HEK293 (cell line): ENCODE data around the gene ZCCHC3.

Experiments used
- BCL11B ChIP-seq: fragments of 450-650 bp; formaldehyde crosslinking; IDR thresholded peaks from 2 replicates; pipeline ENCODE4 v1.5.1; 2016; ENCODE audit warnings: low read depth, missing biosample characterization, missing genetic modification characterization
- GFI1B ChIP-seq: fragments of 450-650 bp; formaldehyde crosslinking; IDR thresholded peaks from 2 replicates; pipeline ENCODE4 v1.5.1; 2016; ENCODE audit warnings: missing biosample characterization, missing genetic modification characterization
- KLF7 ChIP-seq: fragments of 450-650 bp; formaldehyde crosslinking; IDR thresholded peaks from 2 replicates; pipeline ENCODE4 v1.5.1; 2016; ENCODE audit warnings: missing biosample characterization, missing genetic modification characterization, borderline replicate concordance
- KLF8 ChIP-seq: fragments of 450-650 bp; formaldehyde crosslinking; IDR thresholded peaks from 2 replicates; pipeline ENCODE4 v1.5.1; 2016; ENCODE audit warnings: missing biosample characterization, missing genetic modification characterization
- PRDM4 ChIP-seq: fragments of 450-650 bp; formaldehyde crosslinking; IDR thresholded peaks from 2 replicates; pipeline ENCODE4 v1.5.1; 2017; ENCODE audit warnings: missing biosample characterization, missing genetic modification characterization
- RBAK ChIP-seq: fragments of 450-650 bp; formaldehyde crosslinking; IDR thresholded peaks from 2 replicates; pipeline ENCODE4 v1.5.1; 2016; ENCODE audit warnings: missing biosample characterization, missing genetic modification characterization
- SALL2 ChIP-seq: fragments of 450-650 bp; formaldehyde crosslinking; IDR thresholded peaks from 2 replicates; pipeline ENCODE4 v1.5.0; 2017; ENCODE audit warnings: missing biosample characterization, mild to moderate bottlenecking, missing genetic modification characterization, borderline replicate concordance
- SP2 ChIP-seq: fragments of 450-650 bp; formaldehyde crosslinking; IDR thresholded peaks from 2 replicates; pipeline ENCODE4 v1.5.1; 2016; ENCODE audit warnings: missing biosample characterization, missing genetic modification characterization
- ZBTB17 ChIP-seq: fragments of 450-650 bp; formaldehyde crosslinking; IDR thresholded peaks from 2 replicates; pipeline ENCODE4 v1.5.1; 2016; ENCODE audit warnings: missing biosample characterization, missing genetic modification characterization
- ZBTB44 ChIP-seq: fragments of 450-650 bp; IDR thresholded peaks from 2 replicates; pipeline ENCODE4 v1.5.1; 2018; ENCODE audit warnings: missing biosample characterization, mild to moderate bottlenecking, missing genetic modification characterization
- ZBTB7A ChIP-seq: fragments of 450-650 bp; formaldehyde crosslinking; IDR thresholded peaks from 2 replicates; pipeline ENCODE4 v1.5.1; 2016; ENCODE audit warnings: low read depth, missing biosample characterization, missing genetic modification characterization
- ZBTB8A ChIP-seq: fragments of 450-650 bp; formaldehyde crosslinking; IDR thresholded peaks from 2 replicates; pipeline ENCODE4 v1.5.1; 2016; ENCODE audit warnings: missing biosample characterization, missing genetic modification characterization
- ZEB2 ChIP-seq: fragments of 450-650 bp; formaldehyde crosslinking; IDR thresholded peaks from 2 replicates; pipeline ENCODE4 v1.5.1; 2016; ENCODE audit warnings: missing biosample characterization, missing genetic modification characterization
- ZNF2 ChIP-seq: fragments of 450-650 bp; formaldehyde crosslinking; IDR thresholded peaks from 2 replicates; pipeline ENCODE4 v1.5.1; 2016; ENCODE audit warnings: missing biosample characterization, missing genetic modification characterization
- ZNF248 ChIP-seq: fragments of 450-650 bp; formaldehyde crosslinking; IDR thresholded peaks from 2 replicates; pipeline ENCODE4 v1.5.1; 2017; ENCODE audit warnings: missing biosample characterization, missing genetic modification characterization
- ZNF292 ChIP-seq: fragments of 450-650 bp; formaldehyde crosslinking; IDR thresholded peaks from 2 replicates; pipeline ENCODE4 v1.5.1; 2016; ENCODE audit warnings: low read depth, missing biosample characterization, missing genetic modification characterization, borderline replicate concordance
- ZNF324 ChIP-seq: fragments of 450-650 bp; formaldehyde crosslinking; IDR thresholded peaks from 2 replicates; pipeline ENCODE4 v1.5.1; 2016; ENCODE audit warnings: missing biosample characterization, missing genetic modification characterization
- ZNF362 ChIP-seq: fragments of 450-650 bp; formaldehyde crosslinking; IDR thresholded peaks from 2 replicates; pipeline ENCODE4 v1.5.1; 2016; ENCODE audit warnings: missing biosample characterization, missing genetic modification characterization
- ZNF48 ChIP-seq: fragments of 450-650 bp; formaldehyde crosslinking; IDR thresholded peaks from 2 replicates; pipeline ENCODE4 v1.5.1; 2016; ENCODE audit warnings: missing biosample characterization, missing genetic modification characterization
- ZNF488 ChIP-seq: fragments of 450-650 bp; formaldehyde crosslinking; IDR thresholded peaks from 2 replicates; pipeline ENCODE4 v1.5.1; 2016; ENCODE audit warnings: missing biosample characterization, missing genetic modification characterization
- ZNF510 ChIP-seq: fragments of 450-650 bp; formaldehyde crosslinking; IDR thresholded peaks from 2 replicates; pipeline ENCODE4 v1.5.1; 2018; ENCODE audit warnings: mild to moderate bottlenecking, missing genetic modification characterization, missing biosample characterization; ENCODE audit not compliant: insufficient replicate concordance
- ZNF529 ChIP-seq: fragments of 450-650 bp; formaldehyde crosslinking; IDR thresholded peaks from 2 replicates; pipeline ENCODE4 v1.5.1; 2017; ENCODE audit warnings: missing genetic modification characterization, missing biosample characterization; ENCODE audit not compliant: insufficient replicate concordance
- ZNF561 ChIP-seq: fragments of 450-650 bp; IDR thresholded peaks from 2 replicates; pipeline ENCODE4 v1.5.1; 2018; ENCODE audit warnings: missing biosample characterization, missing genetic modification characterization, borderline replicate concordance
- ZNF596 ChIP-seq: fragments of 450-650 bp; IDR thresholded peaks from 2 replicates; pipeline ENCODE4 v1.5.0; 2018; ENCODE audit warnings: missing biosample characterization, mild to moderate bottlenecking, missing genetic modification characterization, moderate library complexity
- ZNF626 ChIP-seq: fragments of 450-650 bp; sonication (Bioruptor Pico); formaldehyde crosslinking; IDR thresholded peaks from 2 replicates; pipeline ENCODE4 v1.5.1; 2018; ENCODE audit warnings: missing biosample characterization, missing genetic modification characterization, inconsistent platforms
- ZNF645 ChIP-seq: fragments of 450-650 bp; formaldehyde crosslinking; IDR thresholded peaks from 2 replicates; pipeline ENCODE4; 2016; ENCODE audit warnings: missing biosample characterization, missing genetic modification characterization
- ZNF658 ChIP-seq: fragments of 450-650 bp; formaldehyde crosslinking; IDR thresholded peaks from 2 replicates; pipeline ENCODE4; 2016; ENCODE audit warnings: missing biosample characterization, missing genetic modification characterization
- ZNF692 ChIP-seq: fragments of 450-650 bp; formaldehyde crosslinking; IDR thresholded peaks from 2 replicates; pipeline ENCODE4 v1.5.1; 2016; ENCODE audit warnings: missing biosample characterization, missing genetic modification characterization
- ZNF776 ChIP-seq: fragments of 450-650 bp; formaldehyde crosslinking; IDR thresholded peaks from 2 replicates; pipeline ENCODE4 v1.5.0; 2017; ENCODE audit warnings: missing biosample characterization, missing genetic modification characterization, borderline replicate concordance
- ZNF785 ChIP-seq: fragments of 450-650 bp; formaldehyde crosslinking; IDR thresholded peaks from 2 replicates; pipeline ENCODE4 v1.5.1; 2016; ENCODE audit warnings: missing biosample characterization, missing genetic modification characterization
- ZNF837 ChIP-seq: fragments of 450-650 bp; formaldehyde crosslinking; IDR thresholded peaks from 2 replicates; pipeline ENCODE4 v1.5.1; 2016; ENCODE audit warnings: missing biosample characterization, missing genetic modification characterization
- ZXDB ChIP-seq: fragments of 450-650 bp; formaldehyde crosslinking; IDR thresholded peaks from 2 replicates; pipeline ENCODE4 v1.5.1; 2016; ENCODE audit warnings: missing biosample characterization, missing genetic modification characterization

The ZCCHC3 gene

GRCh38 chr20:347640-348484 lies 50.5 kb downstream of the ZCCHC3 start (continued):
- no peak for TF ChIP-seq ZNF362 (tag by site-specific recombination)
- peak; percentile 92 for TF ChIP-seq ZBTB17 (tag by site-specific recombination)
- no peak for TF ChIP-seq BCL11B (tag by site-specific recombination)
- TF ChIP-seq ZNF488 (tag by site-specific recombination), result no peak
- no peak for TF ChIP-seq ZNF785 (tag by site-specific recombination)
- no peak for TF ChIP-seq ZNF510 (tag by site-specific recombination)
- peak; percentile 48 for TF ChIP-seq ZNF2
- peak; percentile 71; the same call in 1 of the 2 replicates for TF ChIP-seq ZXDB (tag by site-specific recombination)
- TF ChIP-seq ZNF645 (tag by site-specific recombination), result no peak
- peak; percentile 91 for TF ChIP-seq SP2
- TF ChIP-seq ZNF529, result no peak
- no peak; the same call in 1 of the 2 replicates for TF ChIP-seq ZNF837 (tag by site-specific recombination)
- TF ChIP-seq ZNF48 (tag by site-specific recombination), result no peak
- TF ChIP-seq ZNF596, result no peak
- TF ChIP-seq ZNF658 (tag by site-specific recombination), result no peak
- peak; percentile 87; the same call in 1 of the 2 replicates for TF ChIP-seq ZNF561 (tag by site-specific recombination)
- peak; percentile 39; the same call in 1 of the 2 replicates for TF ChIP-seq PRDM4 (tag by site-specific recombination)
- TF ChIP-seq ZEB2, result peak; percentile 87
- TF ChIP-seq ZNF692 (tag by site-specific recombination), result peak; percentile 58
- no peak for TF ChIP-seq ZBTB44 (tag by site-specific recombination)
- TF ChIP-seq GFI1B, result no peak
- TF ChIP-seq KLF7 (tag by site-specific recombination), result peak; percentile 35; the same call in 1 of the 2 replicates
- TF ChIP-seq ZNF776 (tag by site-specific recombination), result no peak
- peak; percentile 97 for TF ChIP-seq ZBTB8A (tag by site-specific recombination)
- TF ChIP-seq RBAK (tag by site-specific recombination), result no peak
- no peak for TF ChIP-seq ZNF292 (tag by site-specific recombination)
- no peak for TF ChIP-seq ZNF248 (tag by site-specific recombination)
- peak; percentile 91 for TF ChIP-seq KLF8 (tag by site-specific recombination)
- no peak for TF ChIP-seq SALL2 (tag by site-specific recombination)
- no peak for TF ChIP-seq ZNF626 (tag by site-specific recombination)
- peak; percentile 74; the same call in 1 of the 2 replicates for TF ChIP-seq ZBTB7A
- no peak for TF ChIP-seq ZNF324 (tag by site-specific recombination)
